Lower leg skin (tissue), 4 donors: ENCODE results near the gene MRPS33. TPM values are rescaled to one million over a fixed set of nuclear protein-coding genes. Genes with fewer than 3 reads are reported as not detected.

Experiments used
- DNase-seq, 2 donors: peaks; one replicate each; pipeline ENCODE4 v3.0.0-alpha.2; 2019; ENCODE audit warnings: low spot score in 2 of 2
- H3K4me3 ChIP-seq: fragments of 200-600 bp; sonication (generic); 2 replicates; pipeline ENCODE4 v1.5.1; 2017; ENCODE audit warnings: mild to moderate bottlenecking, low read depth; ENCODE audit not compliant: poor library complexity, severe bottlenecking
- POLR2A ChIP-seq, 2 donors: fragments of 450-650 bp; IDR thresholded peaks; one replicate each; pipeline ENCODE4 v1.6.1; 2016 to 2017; ENCODE audit warnings: antibody characterized with exemption in 2 of 2, mild to moderate bottlenecking in 1 of 2, moderate library complexity in 1 of 2
- WGBS, 2 donors: methylation state at CpG; one replicate each; pipeline ENCODE4 v1.1.5; 2018; 5-methylcytosine and 5-hydroxymethylcytosine counted together
- intact Hi-C: fragments of 100-400 bp; cut with DNase I; formaldehyde crosslinking; loops from one replicate; pipeline ENCODE4 v1.15.0; 2023; ENCODE audit warnings: low total_unique reads
- total RNA-seq, 4 donors: library from RNA; depleted of rRNA; stranded (reverse); fragments of >200 nt; gene quantifications; one replicate each; pipeline ENCODE4 v1.1.0, GENCODE V29; 2016
- TF ChIP-seq, protein P1 (sequence below), 3 donors: fragments of 450-650 bp; IDR thresholded peaks; one replicate each; pipeline ENCODE4 v1.5.1; 2016; ENCODE audit warnings: antibody characterized with exemption in 3 of 3, mild to moderate bottlenecking in 3 of 3, moderate library complexity in 2 of 3

Gene MRPS33
- total RNA-seq, 4 donors from 2014 or later, result 10.1 to 24.1 (median 19.7) TPM

DNA sequence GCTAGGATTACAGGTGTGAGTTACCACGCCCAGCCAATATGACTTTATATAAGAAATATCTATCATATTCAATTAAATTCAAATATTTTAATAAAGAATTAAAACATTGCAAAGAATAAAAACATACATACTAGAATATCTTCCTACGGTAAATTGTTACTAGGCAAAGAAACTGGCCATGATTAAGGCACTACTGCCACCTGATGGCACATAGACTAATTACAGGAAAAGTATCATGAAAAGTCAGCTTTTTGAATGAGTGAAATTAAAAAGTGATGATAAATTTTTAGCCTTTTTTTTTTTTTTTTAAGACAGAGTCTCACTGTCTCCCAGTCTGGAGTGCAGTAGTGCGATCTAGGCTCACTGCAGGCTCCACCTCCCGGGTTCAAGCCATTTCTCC is 30.9 kb downstream of the MRPS33 start:
- no peak overlapping the region for H3K4me3 ChIP-seq
- TF ChIP-seq, protein P1, sequence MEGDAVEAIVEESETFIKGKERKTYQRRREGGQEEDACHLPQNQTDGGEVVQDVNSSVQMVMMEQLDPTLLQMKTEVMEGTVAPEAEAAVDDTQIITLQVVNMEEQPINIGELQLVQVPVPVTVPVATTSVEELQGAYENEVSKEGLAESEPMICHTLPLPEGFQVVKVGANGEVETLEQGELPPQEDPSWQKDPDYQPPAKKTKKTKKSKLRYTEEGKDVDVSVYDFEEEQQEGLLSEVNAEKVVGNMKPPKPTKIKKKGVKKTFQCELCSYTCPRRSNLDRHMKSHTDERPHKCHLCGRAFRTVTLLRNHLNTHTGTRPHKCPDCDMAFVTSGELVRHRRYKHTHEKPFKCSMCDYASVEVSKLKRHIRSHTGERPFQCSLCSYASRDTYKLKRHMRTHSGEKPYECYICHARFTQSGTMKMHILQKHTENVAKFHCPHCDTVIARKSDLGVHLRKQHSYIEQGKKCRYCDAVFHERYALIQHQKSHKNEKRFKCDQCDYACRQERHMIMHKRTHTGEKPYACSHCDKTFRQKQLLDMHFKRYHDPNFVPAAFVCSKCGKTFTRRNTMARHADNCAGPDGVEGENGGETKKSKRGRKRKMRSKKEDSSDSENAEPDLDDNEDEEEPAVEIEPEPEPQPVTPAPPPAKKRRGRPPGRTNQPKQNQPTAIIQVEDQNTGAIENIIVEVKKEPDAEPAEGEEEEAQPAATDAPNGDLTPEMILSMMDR (IDR thresholded peaks at IDR 0.05), result no peak
- no peak for TF ChIP-seq POLR2A (IDR thresholded peaks at IDR 0.05)
- WGBS, 2 donors, result 55 to 67% methylated on average over 4 of the region's 4 CpGs
- no peak for DNase-seq
- intact Hi-C loops, result no loop called here

DNA sequence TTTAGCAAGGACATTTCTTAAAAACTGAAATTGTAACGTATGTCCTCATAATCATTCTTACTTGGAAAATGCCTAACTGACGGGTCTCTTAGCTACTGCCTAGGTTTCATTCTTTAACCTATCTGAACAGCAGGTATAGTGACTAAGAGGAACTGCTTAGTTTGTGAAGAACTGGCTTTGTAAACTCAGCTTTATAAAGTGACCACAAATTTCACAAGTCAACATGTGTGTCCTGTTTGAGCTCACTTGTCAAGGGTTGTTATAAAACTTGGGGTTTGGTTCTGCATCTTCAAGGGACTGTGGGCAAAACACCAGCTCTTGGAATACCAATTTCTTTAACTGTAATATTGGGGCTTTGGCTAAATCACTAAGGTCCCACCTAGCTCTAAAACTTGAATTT is 32.2 kb downstream of the MRPS33 start:
- DNase-seq, result no peak
- H3K4me3 ChIP-seq, result no peak overlapping the region
- no peak for TF ChIP-seq POLR2A (IDR thresholded peaks at IDR 0.05)
- TF ChIP-seq, protein P1 (IDR thresholded peaks at IDR 0.05), result no peak
- WGBS, 2 donors, result 62 to 66% methylated on average over 2 of the region's 2 CpGs
- intact Hi-C loops, result no loop called here

DNA sequence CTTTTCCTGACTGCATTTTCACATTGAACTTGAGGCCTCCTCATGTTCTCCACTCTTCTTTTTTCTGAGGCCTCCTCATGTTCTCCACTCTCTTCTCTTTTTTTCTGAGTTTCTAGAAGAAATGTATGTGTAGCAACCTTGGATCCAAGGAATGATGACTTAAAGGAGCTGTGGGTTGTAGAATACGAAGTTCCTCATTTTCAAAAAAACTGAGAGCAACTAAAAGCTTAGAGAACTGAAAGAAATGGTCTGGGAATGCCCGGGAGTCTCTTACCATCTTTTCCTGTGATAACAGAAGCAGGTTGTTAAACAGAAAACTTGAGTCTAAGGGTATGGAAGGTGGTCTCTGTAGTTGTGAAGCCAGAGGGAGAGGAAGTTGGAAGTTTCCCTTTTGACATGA is 32.8 kb downstream of the MRPS33 start:
- no peak overlapping the region for H3K4me3 ChIP-seq
- 67 to 72% methylated on average over 2 of the region's 2 CpGs for WGBS, 2 donors
- DNase-seq, result no peak
- no peak for TF ChIP-seq POLR2A (IDR thresholded peaks at IDR 0.05)
- TF ChIP-seq, protein P1 (IDR thresholded peaks at IDR 0.05), result no peak
- intact Hi-C loops, result no loop called here

DNA sequence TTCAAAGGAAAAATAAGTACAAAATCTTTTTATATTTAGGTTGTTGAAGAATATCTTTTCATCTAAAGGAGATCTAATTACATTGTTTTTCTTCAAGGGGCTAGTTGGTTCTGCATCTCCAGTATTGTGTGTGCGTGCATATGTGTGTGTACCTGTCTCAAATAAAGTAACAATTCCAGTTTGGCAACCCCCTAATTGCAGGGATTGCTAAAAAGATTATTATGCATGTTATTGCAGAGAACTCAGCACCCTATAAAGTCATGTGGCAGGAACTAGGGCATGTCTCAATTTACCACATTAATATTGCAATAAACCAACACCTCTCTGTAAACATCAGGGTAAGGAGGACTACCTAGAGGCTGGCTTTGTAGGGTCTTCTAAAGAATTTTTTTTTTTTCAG is 37.0 kb downstream of the MRPS33 start:
- intact Hi-C loops, result no loop called here
- 37 to 41% methylated on average over 1 of the region's 1 CpG for WGBS, 2 donors

DNA sequence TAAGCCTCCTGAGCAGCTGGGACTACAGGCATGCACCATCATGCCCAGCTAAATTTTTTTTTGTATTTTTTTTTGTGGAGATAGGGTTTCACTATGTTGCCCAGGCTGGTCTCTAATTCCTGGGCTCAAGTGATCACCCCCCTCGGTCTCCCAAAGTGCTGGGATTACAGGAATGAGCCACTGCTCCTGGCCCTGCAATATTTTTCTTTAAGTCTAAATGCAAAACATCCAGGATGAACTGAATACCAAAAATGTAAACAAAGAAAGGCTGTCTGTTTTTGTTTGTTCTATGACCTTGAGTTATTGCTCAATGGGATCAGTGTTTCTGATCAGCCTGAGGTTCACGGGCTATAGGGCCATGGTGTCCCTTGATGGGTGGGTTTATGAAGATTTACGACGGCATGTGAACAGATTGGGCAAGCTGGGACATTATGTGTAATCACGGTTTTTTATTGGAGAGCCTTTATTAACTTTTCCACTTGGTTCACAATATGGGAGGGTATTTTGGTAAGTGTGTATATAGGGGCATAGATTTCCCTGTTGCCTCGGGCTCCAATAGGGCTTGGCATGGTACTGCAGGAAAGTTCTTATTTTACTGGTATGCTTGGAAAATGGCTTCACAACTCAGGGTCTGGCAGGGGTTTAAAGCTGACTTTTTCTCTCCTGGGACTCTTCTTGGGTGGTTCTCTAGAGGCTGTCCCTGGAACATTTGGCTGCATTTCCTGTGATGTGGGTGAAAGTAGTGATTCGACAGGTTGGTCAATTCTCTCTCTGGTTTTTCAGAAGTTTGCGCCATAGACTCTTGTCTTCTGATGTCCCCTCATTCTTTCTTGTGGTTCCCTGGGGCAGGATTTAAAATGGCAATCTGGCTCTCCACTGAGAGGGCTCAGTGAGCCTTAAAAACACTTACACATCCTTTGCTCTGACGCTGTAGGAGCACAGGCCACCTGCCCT is 41.6 kb downstream of the MRPS33 start:
- intact Hi-C loops, result no loop called here
- no peak overlapping the region for H3K4me3 ChIP-seq
- TF ChIP-seq, protein P1 (IDR thresholded peaks at IDR 0.05), result no peak
- no peak for TF ChIP-seq POLR2A (IDR thresholded peaks at IDR 0.05)
- 50% methylated on average over 9 of the region's 9 CpGs for WGBS, 2 donors
- DNase-seq, result no peak

More for the DNA sequence above, 37.0 kb downstream of the MRPS33 start:
- TF ChIP-seq, protein P1 (IDR thresholded peaks at IDR 0.05), result no peak
- no peak for TF ChIP-seq POLR2A (IDR thresholded peaks at IDR 0.05)
- H3K4me3 ChIP-seq, result no peak overlapping the region
- DNase-seq, result no peak
